SU-DHL-6 (cell line): ENCODE results near the gene DDX3X.
"Not testable (repeated sequence)": the region's sequence is repeated elsewhere in the genome, so short reads cannot be mapped to it uniquely, and the experiment has no call there.

Source experiments
- H2AFZ ChIP-seq: fragments of 200-600 bp; sonication (generic); 2 replicates; pipeline ENCODE4 v1.6.1; 2014; ENCODE audit warnings: low read depth, mild to moderate bottlenecking, moderate library complexity, mixed read lengths, antibody characterized with exemption, low read length; ENCODE audit not compliant: severe bottlenecking
- H3F3A ChIP-seq: fragments of 200-600 bp; shearing (Covaris generic); 2 replicates; pipeline ENCODE4 v1.6.0; 2016; ENCODE audit warnings: antibody characterized with exemption, mild to moderate bottlenecking; ENCODE audit not compliant: insufficient read depth
- H3K27ac ChIP-seq: fragments of 200-600 bp; sonication (generic); 2 replicates; pipeline ENCODE4 v1.5.1; 2016; ENCODE audit warnings: low read depth, mild to moderate bottlenecking, low read length, moderate library complexity, mixed read lengths
- H3K27me3 ChIP-seq: fragments of 200-600 bp; sonication (generic), shearing (Covaris generic); 2 replicates; pipeline ENCODE4 v1.6.0; 2014; ENCODE audit warnings: mild to moderate bottlenecking, low read length
- H3K36me3 ChIP-seq: fragments of 200-600 bp; sonication (generic); 2 replicates; pipeline ENCODE4 v1.6.1; 2014; ENCODE audit warnings: mild to moderate bottlenecking, low read length, mixed read lengths
- H3K4me2 ChIP-seq: fragments of 300-600, 200-600 bp; shearing (Covaris generic), sonication (generic); 2 replicates; pipeline ENCODE4 v1.6.0; 2014; ENCODE audit warnings: low read length, low read depth, mild to moderate bottlenecking; ENCODE audit not compliant: poor library complexity, severe bottlenecking
- H3K4me3 ChIP-seq: fragments of 200-600 bp; sonication (generic); 2 replicates; pipeline ENCODE4 v1.5.1; 2014; ENCODE audit warnings: antibody characterized with exemption, low read length, mild to moderate bottlenecking, mixed read lengths; ENCODE audit not compliant: insufficient read depth, poor library complexity, severe bottlenecking
- H3K79me2 ChIP-seq: fragments of 200-600 bp; sonication (generic); 2 replicates; pipeline ENCODE4 v1.6.1; 2014; ENCODE audit warnings: mild to moderate bottlenecking, low read length, moderate library complexity; ENCODE audit not compliant: insufficient read depth
- H3K9ac ChIP-seq: fragments of 200-600 bp; sonication (generic); 2 replicates; pipeline ENCODE4 v1.7.0; 2014; ENCODE audit warnings: mild to moderate bottlenecking, low read length
- H3K9me2 ChIP-seq: fragments of 200-600 bp; sonication (generic); replicated peaks from 2 replicates; pipeline ENCODE4 v1.6.1; 2014; ENCODE audit warnings: low read length; ENCODE audit not compliant: insufficient read depth
- H3K9me3 ChIP-seq: fragments of 200-600 bp; sonication (generic); 2 replicates; pipeline ENCODE4 v1.6.1; 2014; ENCODE audit warnings: low read length, mixed read lengths; ENCODE audit not compliant: insufficient read depth
- H4K20me1 ChIP-seq: fragments of 200-600 bp; sonication (generic); 2 replicates; pipeline ENCODE4 v1.6.1; 2014; ENCODE audit warnings: low read depth, mild to moderate bottlenecking, antibody characterized with exemption, low read length, moderate library complexity, mixed read lengths
- CTCF ChIP-seq: fragments of 200-600 bp; sonication (generic); IDR thresholded peaks from one replicate; pipeline ENCODE4 v1.5.1; 2017; ENCODE audit warnings: antibody characterized with exemption, mild to moderate bottlenecking, low read length, moderate library complexity; ENCODE audit not compliant: insufficient read depth, poor library complexity, severe bottlenecking
- EZH2phosphoT487 ChIP-seq: fragments of 200-600 bp; sonication (generic), shearing (Covaris generic); conservative IDR thresholded peaks from 2 replicates; pipeline ENCODE4 v1.6.1; 2018; ENCODE audit warnings: mild to moderate bottlenecking, antibody characterized with exemption, low read length, moderate library complexity, mixed read lengths

Gene DDX3X

GRCh38 chrX:41408576-41408975 lies 74.6 kb downstream of the DDX3X start:
- Histone ChIP-seq H3K9ac (no peak overlapping the region), H3K79me2 (no peaks in the 10 kb centered on the region), H2AFZ (no peak overlapping the region), H3K4me3 (no peak overlapping the region), H3K9me3 (no peaks in the 10 kb centered on the region), H4K20me1 (no peaks in the 10 kb centered on the region), H3K4me2 (no peak overlapping the region), H3K27ac (no peak overlapping the region), H3K36me3 (no peaks in the 10 kb centered on the region), H3K9me2 (no peaks in the 10 kb centered on the region), H3K27me3 (no peaks in the 10 kb centered on the region), H3F3A (no peaks in the 10 kb centered on the region)
- TF ChIP-seq CTCF = no peak
- no peak for TF ChIP-seq EZH2phosphoT487

GRCh38 chrX:41409006-41409405 lies 75.0 kb downstream of the DDX3X start:
- Histone ChIP-seq H3F3A (no peaks in the 10 kb centered on the region), H2AFZ (no peak overlapping the region), H3K9ac (no peak overlapping the region), H3K4me3 (no peak overlapping the region), H3K27ac (no peak overlapping the region), H3K9me2 (no peaks in the 10 kb centered on the region), H3K27me3 (no peaks in the 10 kb centered on the region), H3K79me2 (no peaks in the 10 kb centered on the region), H3K9me3 (no peaks in the 10 kb centered on the region), H4K20me1 (no peaks in the 10 kb centered on the region), H3K4me2 (no peak overlapping the region), H3K36me3 (no peaks in the 10 kb centered on the region)
- TF ChIP-seq CTCF = no peak
- no peak for TF ChIP-seq EZH2phosphoT487

- H3F3A ChIP-seq, H3K9ac ChIP-seq, H2AFZ ChIP-seq, H3K4me3 ChIP-seq, H4K20me1 ChIP-seq, H3K9me3 ChIP-seq, H3K27me3 ChIP-seq, H3K36me3 ChIP-seq, H3K9me2 ChIP-seq, H3K79me2 ChIP-seq, H3K4me2 ChIP-seq, H3K27ac ChIP-seq: not testable (repeated sequence)
Measured at GRCh38 chrX:41411222-41411621, 77.3 kb downstream of the DDX3X start.

- Histone ChIP-seq H3K4me2 (no peak overlapping the region), H3F3A (no peaks in the 10 kb centered on the region), H3K9me3 (no peaks in the 10 kb centered on the region), H3K9ac (no peak overlapping the region), H3K27ac (no peak overlapping the region), H3K9me2 (no peaks in the 10 kb centered on the region), H3K36me3 (no peaks in the 10 kb centered on the region), H3K4me3 (no peak overlapping the region), H4K20me1 (no peaks in the 10 kb centered on the region), H2AFZ (no peak overlapping the region), H3K27me3 (no peaks in the 10 kb centered on the region), H3K79me2 (no peaks in the 10 kb centered on the region)
- TF ChIP-seq CTCF (no peak), EZH2phosphoT487 (no peak)
Measured at GRCh38 chrX:41412261-41413081, 78.5 kb downstream of the DDX3X start.
